Measurements from ENCODE around the gene CORO2B.
A peak's percentile ranks its signal among the peaks of the same experiment; 100 is the strongest.

The CORO2B gene

DNA sequence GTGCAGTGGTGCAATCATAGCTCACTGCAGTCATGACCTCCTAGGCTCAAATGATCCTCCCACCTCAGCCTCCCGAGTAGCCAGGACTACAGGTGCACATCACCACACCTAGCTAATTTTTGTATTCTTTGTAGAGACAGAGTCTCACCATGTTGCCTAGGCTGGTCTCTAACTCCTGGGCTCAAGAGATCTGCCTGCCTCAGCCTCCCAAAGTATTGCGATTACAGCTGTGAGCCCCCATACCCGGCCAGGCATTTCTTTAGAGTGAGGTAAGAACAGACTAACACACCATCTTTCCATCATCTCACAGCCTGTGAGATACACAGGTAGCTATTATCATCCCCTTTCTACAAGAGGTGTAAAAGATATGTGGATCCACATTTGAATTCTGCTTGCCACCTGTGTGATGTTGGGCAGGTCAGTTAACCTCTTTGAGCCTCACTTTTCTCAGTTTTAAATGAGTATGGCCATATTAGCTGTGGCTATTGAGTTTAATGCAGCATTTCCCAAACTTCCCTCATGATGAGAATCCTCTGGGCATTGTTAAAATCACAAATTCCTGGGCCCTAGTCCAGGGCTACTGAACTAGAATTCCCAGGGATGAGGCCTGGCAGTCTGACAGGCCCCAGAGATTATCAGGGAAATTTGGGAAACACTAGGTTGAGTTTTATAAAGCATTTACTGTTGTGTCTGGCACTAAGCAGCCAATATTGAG lies 195.9 kb downstream of the CORO2B start:
- no peak overlapping the region for H3K4me3 ChIP-seq (ENCODE audit: low read depth, low read length)
- DNase-seq (ENCODE audit: low read depth) = no peak
- TF ChIP-seq CTCF (conservative IDR thresholded peaks at IDR 0.05; ENCODE audit: low read depth, low read length) = no peak

DNA sequence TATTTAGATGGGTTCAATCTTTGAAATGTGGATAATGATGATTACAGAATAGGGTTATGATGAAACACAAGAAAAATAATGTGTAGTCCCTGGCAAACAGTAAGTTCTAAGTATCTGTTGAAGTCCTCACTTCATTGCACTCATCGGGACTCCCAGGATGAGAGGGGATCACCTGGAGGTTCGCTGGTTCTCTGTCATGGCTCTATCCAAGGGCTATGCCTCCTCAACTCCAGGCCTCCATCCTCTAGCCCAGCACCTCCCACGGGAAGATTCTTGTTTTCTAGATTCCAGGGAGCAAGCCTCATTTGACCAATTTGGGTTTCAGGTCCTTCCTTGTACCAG lies 196.4 kb downstream of the CORO2B start:
- no peak for TF ChIP-seq CTCF (conservative IDR thresholded peaks at IDR 0.05; ENCODE audit: low read depth, low read length)
- H3K4me3 ChIP-seq (ENCODE audit: low read depth, low read length) = no peak overlapping the region
- DNase-seq (ENCODE audit: low read depth) = no peak

GRCh38 chr15:68775671-68776476 lies 197.1 kb downstream of the CORO2B start:
- peak; percentile 43 for DNase-seq (ENCODE audit: low read depth)
- TF ChIP-seq CTCF (conservative IDR thresholded peaks at IDR 0.05; ENCODE audit: low read depth, low read length) = no peak
- no peak overlapping the region for H3K4me3 ChIP-seq (ENCODE audit: low read depth, low read length)

GRCh38 chr15:68776477-68777270 lies 197.9 kb downstream of the CORO2B start:
- no peak for DNase-seq (ENCODE audit: low read depth)
- H3K4me3 ChIP-seq (ENCODE audit: low read depth, low read length) = no peak overlapping the region
- no peak for TF ChIP-seq CTCF (conservative IDR thresholded peaks at IDR 0.05; ENCODE audit: low read depth, low read length)

Measured in choroid plexus epithelial cell (primary cell).